ENCODE measurements around the gene PRKAG2. TPM values are rescaled to one million over a fixed set of nuclear protein-coding genes. Genes with fewer than 3 reads are reported as not detected.

Gene PRKAG2
- total and polyA plus RNA-seq, 2 of the 13 experiments (the other 11 are each of a cell fraction or from before 2014, with no cell fraction given) = 0.90 to 1.3 TPM

DNA sequence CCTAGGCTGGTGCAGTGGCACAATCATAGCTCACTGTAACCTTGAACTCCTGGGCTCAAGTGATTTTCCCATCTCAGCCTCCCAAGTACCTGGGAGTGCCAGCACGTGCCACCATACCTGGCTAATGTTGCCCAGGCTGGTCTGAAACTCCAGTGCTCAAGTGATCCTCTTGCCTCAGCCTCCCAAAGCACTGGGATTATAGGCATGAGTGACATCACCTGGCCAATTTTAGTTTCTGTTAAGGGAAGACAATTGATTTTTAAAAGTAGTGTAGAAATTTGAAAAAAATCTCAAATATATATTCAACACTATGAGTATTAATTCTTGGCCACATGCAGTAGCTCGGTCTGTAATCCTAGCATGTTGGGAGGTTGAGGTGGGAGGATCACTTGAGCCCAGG is 235.3 kb downstream of the PRKAG2 start:
- Histone ChIP-seq H3K9ac (ENCODE audit: insufficient read depth, low read depth, low read length) (no peak overlapping the region), H3K4me1 (ENCODE audit: insufficient read depth, low read length) (no peaks in the 10 kb centered on the region), H4K20me1 (ENCODE audit: insufficient read depth, low read length) (no peaks in the 10 kb centered on the region), H2AFZ (ENCODE audit: low read length) (no peak overlapping the region), H3K27me3 (ENCODE audit: control insufficient read depth in 1 of 2, insufficient read depth in 2 of 2, low read length in 2 of 2) (no peaks in the 10 kb centered on the region; a peak in 1 of 5 replicates), H3K9me3 (ENCODE audit: low read length) (no peaks in the 10 kb centered on the region), H3K36me3 (replicated peaks in 1 of 2; ENCODE audit: control insufficient read depth in 1 of 2, insufficient read depth in 2 of 2, low read length in 2 of 2) (no peaks in the 10 kb centered on the region), H3K79me2 (ENCODE audit: insufficient read depth, low read length) (no peaks in the 10 kb centered on the region), H3K27ac (ENCODE audit: extremely low read length, insufficient read depth, low read length) (no peak overlapping the region), H3K4me3 (replicated peaks in 1 of 3; ENCODE audit: insufficient read depth in 1 of 3, low read depth in 2 of 3, low read length in 3 of 3) (no peak overlapping the region), H3K4me2 (ENCODE audit: low read depth, low read length) (no peak overlapping the region)
- ChIA-PET CTCF (ENCODE audit: low intra/inter-chr PET ratio, low total read pairs) (no interaction called here), POLR2A (no interaction called here)
- in situ Hi-C loops (cut with HindIII; ENCODE audit: extremely low pct_ligation_motif_present, low pct_unique_long_range_greater_than_20kb) (no loop called here), intact Hi-C loops (cut with micrococcal nuclease; ENCODE audit: unreplicated experiment) (no loop called here)
- DNase-seq (ENCODE audit: low spot score) (no peak), FAIRE-seq (no peak), ATAC-seq (no peak)
- 55% methylated on average over 2 of the region's 2 CpGs for WGBS (ENCODE audit: low lambda C conversion rate)
- peak; percentile 89 for TF ChIP-seq CREB1 (IDR thresholded peaks at IDR 0.05)
- no peak for TF ChIP-seq CREB1 (CRISPR knock-in tag; IDR thresholded peaks at IDR 0.05)
- TF ChIP-seq CBX1 (IDR thresholded peaks at IDR 0.05; ENCODE audit: low read depth) = no peak
- no peak for TF ChIP-seq TP53 (CRISPR knock-in tag; conservative IDR thresholded peaks at IDR 0.05)
- TF ChIP-seq, protein P1, sequence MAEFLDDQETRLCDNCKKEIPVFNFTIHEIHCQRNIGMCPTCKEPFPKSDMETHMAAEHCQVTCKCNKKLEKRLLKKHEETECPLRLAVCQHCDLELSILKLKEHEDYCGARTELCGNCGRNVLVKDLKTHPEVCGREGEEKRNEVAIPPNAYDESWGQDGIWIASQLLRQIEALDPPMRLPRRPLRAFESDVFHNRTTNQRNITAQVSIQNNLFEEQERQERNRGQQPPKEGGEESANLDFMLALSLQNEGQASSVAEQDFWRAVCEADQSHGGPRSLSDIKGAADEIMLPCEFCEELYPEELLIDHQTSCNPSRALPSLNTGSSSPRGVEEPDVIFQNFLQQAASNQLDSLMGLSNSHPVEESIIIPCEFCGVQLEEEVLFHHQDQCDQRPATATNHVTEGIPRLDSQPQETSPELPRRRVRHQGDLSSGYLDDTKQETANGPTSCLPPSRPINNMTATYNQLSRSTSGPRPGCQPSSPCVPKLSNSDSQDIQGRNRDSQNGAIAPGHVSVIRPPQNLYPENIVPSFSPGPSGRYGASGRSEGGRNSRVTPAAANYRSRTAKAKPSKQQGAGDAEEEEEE (CRISPR knock-in tag; IDR thresholded peaks at IDR 0.05; ENCODE audit: borderline replicate concordance) = no peak
- no peak for TF ChIP-seq FOXK2 (IDR thresholded peaks at IDR 0.05)
- TF ChIP-seq KLF6 (CRISPR knock-in tag; IDR thresholded peaks at IDR 0.05) = no peak
- no peak for TF ChIP-seq ZNF547 (CRISPR knock-in tag; IDR thresholded peaks at IDR 0.05)
- no peak for TF ChIP-seq STAT5B (CRISPR knock-in tag; IDR thresholded peaks at IDR 0.05)
- peak; percentile 74 for TF ChIP-seq ATF7 (IDR thresholded peaks at IDR 0.05)
- TF ChIP-seq ATF7 (CRISPR knock-in tag; IDR thresholded peaks at IDR 0.05) = no peak
- BruUV-seq (replicated peaks) = no TSS peak
